Occipital lobe (tissue), 2 donors: ENCODE results near the gene GRIN2C. TPM values are rescaled to one million over a fixed set of nuclear protein-coding genes. Genes with fewer than 3 reads are reported as not detected.

Source experiments
- DNase-seq: peaks from one replicate; lab custom pipeline; 2025; lab: John Stamatoyannopoulos, UW
- total RNA-seq: library from RNA; depleted of rRNA; stranded (reverse); fragments of >200 nt; gene quantifications from one replicate; pipeline ENCODE4 v1.2.3, GENCODE V29; 2014

Gene GRIN2C
- total RNA-seq, 1 donor from 2014 or later, result 0.47 TPM

GRCh38 chr17:74822335-74822938 is 37.2 kb downstream of the GRIN2C start:
- DNase-seq, result no peak

GRCh38 chr17:74821655-74822334 is 37.9 kb downstream of the GRIN2C start:
- no peak for DNase-seq

GRCh38 chr17:74819801-74820436 is 39.8 kb downstream of the GRIN2C start:
- DNase-seq, result no peak

DNA sequence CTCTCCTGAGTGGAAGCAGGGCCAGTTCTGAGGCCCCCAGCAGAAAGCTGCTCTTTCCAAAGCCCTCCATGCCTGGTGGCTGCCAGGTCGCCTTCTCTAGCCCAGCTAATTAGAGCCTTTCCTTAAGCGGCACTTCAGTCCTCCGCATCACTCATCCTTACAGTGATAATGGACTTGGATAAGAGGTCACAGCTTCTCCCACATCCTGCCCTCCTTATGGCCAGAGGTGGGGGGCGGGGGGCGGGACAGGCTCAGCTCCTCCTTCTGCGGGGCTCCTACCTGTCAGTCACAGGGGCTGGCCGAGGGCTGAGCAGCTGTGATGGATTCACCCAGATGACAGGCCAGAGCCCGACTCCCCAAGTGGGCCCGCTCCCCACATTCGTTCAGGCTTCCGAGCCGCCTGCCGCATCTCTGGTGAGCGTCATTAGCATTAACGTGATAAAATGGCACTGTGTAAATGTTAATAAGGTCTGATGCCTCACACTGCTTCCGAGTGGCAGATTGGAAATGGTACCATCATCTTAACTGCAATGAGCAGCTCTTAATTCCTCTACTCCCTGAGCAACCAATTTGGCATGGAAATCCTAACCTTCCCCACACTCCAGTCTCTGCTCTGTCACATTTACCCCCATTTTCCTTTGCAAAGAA is 41.3 kb downstream of the GRIN2C start:
- DNase-seq, result no peak

GRCh38 chr17:74816905-74817620 is 42.6 kb downstream of the GRIN2C start:
- DNase-seq, result no peak

GRCh38 chr17:74815550-74816370 is 43.9 kb downstream of the GRIN2C start:
- DNase-seq, result no peak

- DNase-seq, result no peak
Measured at GRCh38 chr17:74815067-74815466, 44.6 kb downstream of the GRIN2C start.

DNA sequence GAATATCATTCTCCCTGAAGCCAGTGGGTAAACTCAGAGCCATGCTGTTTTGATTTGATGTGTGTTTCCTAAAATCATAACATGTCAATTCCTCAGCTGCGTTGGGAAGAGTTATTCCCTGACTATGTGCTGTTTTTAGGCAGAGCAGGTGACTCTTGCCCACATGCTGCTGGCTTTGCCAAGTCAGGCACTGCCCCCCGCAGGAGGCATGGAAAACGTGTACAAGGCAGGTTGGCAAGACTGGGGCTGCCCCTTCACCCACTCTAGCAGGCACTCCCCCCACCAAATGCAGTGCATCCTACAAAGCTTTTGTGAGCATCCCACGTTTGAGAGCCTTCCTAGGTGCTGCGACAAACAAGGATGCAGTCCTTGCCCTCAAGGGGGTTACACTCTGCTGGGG is 45.2 kb downstream of the GRIN2C start:
- DNase-seq, result no peak

GRCh38 chr17:74812109-74813009 is 47.3 kb downstream of the GRIN2C start:
- DNase-seq, result no peak

GRCh38 chr17:74810699-74811485 is 48.8 kb downstream of the GRIN2C start:
- DNase-seq, result no peak

DNA sequence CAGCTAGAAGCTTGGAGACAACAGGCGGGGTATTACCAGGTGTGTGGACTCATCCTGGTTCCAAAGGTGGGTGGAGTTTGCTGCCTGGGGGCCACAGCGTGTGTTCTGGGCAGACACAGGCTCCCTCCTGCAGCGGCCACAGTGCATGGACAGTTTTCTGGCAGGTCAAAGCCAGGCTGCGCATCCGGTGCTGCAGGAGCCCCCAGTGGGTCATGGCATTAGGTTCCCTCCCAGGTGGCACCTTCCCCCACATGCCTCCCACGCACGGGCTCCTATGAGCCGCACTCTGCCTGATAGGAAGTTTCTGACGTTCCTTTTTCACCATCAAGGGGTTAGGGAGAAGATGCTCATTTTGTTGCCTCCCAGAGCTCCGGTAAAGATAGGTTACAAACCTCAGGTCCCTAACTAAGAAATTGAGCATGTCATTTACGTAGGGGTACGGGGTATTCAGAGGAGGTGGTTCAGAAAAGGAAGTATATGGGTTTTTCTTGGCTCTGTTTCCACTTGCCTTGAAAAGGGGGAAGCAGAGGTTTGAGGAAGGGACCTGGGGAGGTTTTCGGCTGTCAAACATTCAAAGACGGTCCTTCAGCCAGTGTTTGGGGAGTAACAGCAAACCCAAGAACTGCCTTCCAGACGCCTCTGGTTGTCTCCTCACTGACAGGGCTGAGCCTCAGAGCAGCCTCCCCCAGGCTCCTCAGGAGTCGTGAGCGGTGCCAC is 50.8 kb downstream of the GRIN2C start:
- DNase-seq, result no peak

- DNase-seq, result no peak
Measured at GRCh38 chr17:74807925-74808324, 51.8 kb downstream of the GRIN2C start.

DNA sequence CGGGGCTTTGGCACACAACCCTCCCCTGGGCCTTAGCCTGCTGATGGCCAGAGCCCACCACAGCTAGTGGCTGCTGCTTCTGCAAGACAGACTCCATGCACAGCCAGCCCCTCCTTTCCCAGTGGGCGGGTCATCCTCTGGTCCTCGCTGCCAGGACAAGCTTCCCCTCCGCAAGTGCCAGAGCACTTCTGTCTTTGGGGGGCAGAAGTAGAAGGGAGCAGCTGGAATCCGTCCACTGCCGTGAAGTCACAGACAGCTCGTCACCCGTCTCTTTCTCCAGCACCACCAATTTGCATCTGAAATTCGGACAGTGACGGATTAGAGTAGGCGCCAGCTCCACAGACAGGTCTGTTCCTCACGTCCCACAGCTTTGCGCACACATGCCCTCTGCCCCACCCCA is 52.2 kb downstream of the GRIN2C start:
- no peak for DNase-seq

DNA sequence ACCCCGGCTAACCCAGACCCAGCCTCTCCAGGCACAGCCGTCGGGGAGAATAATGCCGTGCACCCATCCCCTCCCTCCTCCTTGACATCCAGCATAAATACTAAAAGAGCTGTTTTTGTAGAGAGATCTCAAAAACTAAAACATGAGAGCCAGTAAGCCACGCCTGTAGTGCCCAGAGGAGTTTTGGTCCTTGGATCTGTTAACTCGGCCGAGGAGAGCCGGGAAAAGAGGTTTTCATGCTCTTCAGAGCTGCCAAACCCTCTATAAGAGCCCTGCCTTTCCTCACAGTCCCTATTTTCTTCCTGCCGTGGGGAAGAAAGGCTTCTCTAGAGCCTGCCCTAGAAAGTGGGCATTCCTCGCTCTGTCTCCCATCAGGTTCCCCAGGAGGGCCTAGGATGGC is 53.4 kb downstream of the GRIN2C start:
- DNase-seq, result no peak

DNA sequence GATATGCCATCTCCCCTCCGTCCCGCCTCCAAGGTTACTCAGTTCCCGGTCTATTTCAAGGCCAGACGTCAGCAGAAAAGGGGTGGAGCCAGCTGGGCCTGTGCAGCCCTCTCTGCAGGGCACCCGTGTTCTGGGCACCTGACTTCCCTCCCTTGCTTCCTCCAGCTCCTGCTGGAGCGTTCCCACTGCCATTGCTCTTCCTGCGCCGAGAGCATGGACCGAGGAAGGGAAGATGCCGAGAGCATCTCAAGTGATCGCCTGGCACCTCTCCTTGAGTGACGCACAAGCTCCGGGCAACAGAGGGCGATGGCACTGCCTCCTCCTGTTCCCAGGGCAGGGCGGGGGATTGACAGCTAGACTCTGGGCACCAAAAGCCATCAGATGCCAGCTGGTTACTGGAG is 54.1 kb downstream of the GRIN2C start:
- no peak for DNase-seq

DNA sequence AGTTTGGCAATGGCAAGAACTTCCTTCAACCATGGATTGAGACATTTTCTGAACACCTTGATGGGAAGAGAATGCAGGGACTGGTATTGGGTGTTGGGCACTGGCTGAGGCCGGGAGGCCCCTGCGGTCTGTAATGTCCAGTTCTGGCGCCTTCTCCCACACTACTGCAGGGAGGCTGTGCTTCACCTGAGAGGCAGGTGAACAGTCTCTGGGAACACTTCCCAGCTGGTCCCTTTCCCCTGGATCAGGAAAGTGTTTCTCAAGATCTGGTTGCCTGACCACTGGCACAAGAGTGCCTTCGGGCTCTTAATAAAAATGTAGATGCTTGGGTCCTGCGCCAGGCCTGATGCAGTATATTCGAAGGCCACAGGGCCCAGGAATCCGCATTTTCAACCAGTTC is 55.0 kb downstream of the GRIN2C start:
- no peak for DNase-seq

DNA sequence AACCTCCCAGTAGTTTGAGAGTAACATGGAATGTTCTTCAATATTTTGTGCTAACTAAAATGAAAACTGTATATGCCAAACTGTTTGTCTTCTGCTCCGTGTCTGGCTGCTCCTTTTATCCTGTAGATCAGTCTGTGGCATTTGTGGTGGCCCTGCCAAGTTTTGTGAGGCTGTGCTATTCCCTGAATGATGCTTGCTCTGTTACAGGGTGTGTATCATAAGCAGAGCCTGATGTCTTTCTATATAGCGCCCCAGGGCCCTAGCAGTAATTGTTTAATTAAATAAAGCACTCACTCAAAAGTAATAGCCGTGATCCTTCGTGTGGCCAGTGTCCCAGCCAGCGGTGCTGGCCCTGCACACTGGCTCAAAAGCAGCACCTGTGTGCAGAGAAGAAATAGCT is 55.7 kb downstream of the GRIN2C start:
- no peak for DNase-seq

DNA sequence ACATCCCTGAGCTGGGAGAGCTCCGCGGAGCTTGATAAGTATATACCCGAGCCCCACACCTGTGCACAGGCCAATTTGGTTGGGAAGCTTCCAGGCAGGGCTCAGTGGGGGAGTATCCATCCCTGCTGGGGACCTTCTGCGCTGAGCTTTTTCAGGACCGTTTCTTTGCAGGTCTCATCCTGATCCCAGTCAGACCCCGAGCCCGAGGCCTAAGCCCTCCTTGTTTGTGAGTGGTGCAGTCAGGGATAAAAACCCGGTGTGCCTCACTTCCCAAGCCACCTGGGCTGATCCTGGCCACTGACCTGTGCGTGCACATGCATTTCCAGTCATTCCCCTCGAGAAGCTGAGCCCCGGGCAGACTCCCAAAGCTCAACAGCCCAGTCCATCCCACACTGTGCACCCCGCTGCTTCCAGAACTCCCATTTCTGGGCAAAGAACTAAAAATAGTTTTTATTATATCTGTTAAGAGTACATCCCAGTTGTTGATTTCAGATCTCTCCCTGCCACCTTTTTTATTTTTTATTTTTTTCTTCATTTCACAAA is 56.2 kb downstream of the GRIN2C start:
- DNase-seq, result no peak
